Testis (tissue), 3 donors: Measurements from ENCODE around the gene SMARCAD1. TPM values are rescaled to one million over a fixed set of nuclear protein-coding genes. Genes with fewer than 3 reads are reported as not detected.
"Not testable (repeated sequence)": the region's sequence is repeated elsewhere in the genome, so short reads cannot be mapped to it uniquely, and the experiment has no call there.

Source experiments
- DNase-seq: peaks from one replicate; pipeline ENCODE4 v3.0.0-alpha.2; 2019
- H3K27ac ChIP-seq, 2 donors: fragments of 200-600 bp; sonication (generic); one replicate each; pipeline ENCODE4 v1.5.1; 2019
- H3K27me3 ChIP-seq: fragments of 200-600 bp; sonication (generic); one replicate; pipeline ENCODE4 v1.5.1; 2019
- H3K36me3 ChIP-seq: fragments of 200-600 bp; sonication (generic); one replicate; pipeline ENCODE4 v1.5.1; 2017; ENCODE audit warnings: low read depth; ENCODE audit errors: missing control alignments
- H3K4me1 ChIP-seq: fragments of 200-600 bp; sonication (generic); one replicate; pipeline ENCODE4 v1.5.1; 2019
- H3K4me3 ChIP-seq, 2 donors: fragments of 200-600 bp; sonication (generic); one replicate each; pipeline ENCODE4 v1.5.1; 2017 to 2019
- H3K9me3 ChIP-seq: fragments of 200-600 bp; sonication (generic); one replicate; pipeline ENCODE4 v1.5.1; 2017
- POLR2A ChIP-seq: fragments of 450-650 bp; IDR thresholded peaks from one replicate; pipeline ENCODE4 v1.6.1; 2017; ENCODE audit warnings: antibody characterized with exemption, mild to moderate bottlenecking, moderate library complexity
- WGBS, 2 donors: methylation state at CpG; one replicate each; pipeline ENCODE4 v1.1.5; 2018; 5-methylcytosine and 5-hydroxymethylcytosine counted together
- intact Hi-C: fragments of 100-400 bp; cut with DNase I; formaldehyde crosslinking; loops from one replicate; pipeline ENCODE4 v1.15.1; 2023; ENCODE audit warnings: low total_unique reads
- polyA plus RNA-seq: library from polyadenylated mRNA; stranded (reverse); fragments of 350-450 nt; fragmentation: Illumina TruSeq; extraction: RNeasy Lipid Tissue Mini Kit (QIAGEN cat#74804); gene quantifications from one replicate; pipeline ENCODE4 v1.2.3, GENCODE V29; 2014; ENCODE audit warnings: low read depth, low replicate concordance; ENCODE audit not compliant: insufficient read depth
- total RNA-seq, 2 donors: library from RNA; depleted of rRNA; stranded (reverse); fragments of >200 nt; gene quantifications; one replicate each; pipeline ENCODE4 v1.2.3, GENCODE V29; 2016
- TF ChIP-seq, protein P1 (sequence below), 3 experiments: fragments of 450-650 bp in 2 of 3; fragments of 200-600 bp in 1 of 3; sonication (generic) in 1 of 3; IDR thresholded peaks; one replicate each; pipeline ENCODE4 v1.5.1; 2016 to 2019; ENCODE audit warnings: antibody characterized with exemption in 3 of 3, mild to moderate bottlenecking in 2 of 3, moderate library complexity in 1 of 3

The SMARCAD1 gene
- total and polyA plus RNA-seq, 3 donors from 2014 or later: 17.4 to 35.6 (median 31.7) TPM

DNA sequence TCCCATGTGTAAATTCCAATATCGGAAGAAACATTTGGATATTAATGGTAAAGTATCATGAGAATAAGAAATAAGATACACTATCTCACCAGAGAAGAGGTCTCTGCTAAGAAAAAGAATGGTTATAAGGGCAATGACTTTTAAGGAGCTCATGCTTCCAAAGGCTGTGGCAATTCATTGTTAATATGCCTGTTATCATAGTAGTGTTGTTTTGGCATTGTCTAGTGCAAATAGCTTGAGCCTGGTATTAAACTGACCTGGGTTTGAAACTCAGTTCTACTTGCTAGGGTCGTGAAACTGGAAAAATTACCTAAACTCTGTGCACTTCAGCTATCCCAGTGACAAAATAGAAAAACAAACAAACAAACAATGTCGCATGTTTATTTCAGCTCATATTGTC is 126.2 kb downstream of the SMARCAD1 start:
- Histone ChIP-seq H3K4me1 (no peaks in the 10 kb centered on the region), H3K4me3 (no peak overlapping the region), H3K27ac (no peak overlapping the region), H3K36me3 (no peaks in the 10 kb centered on the region), H3K9me3 (no peaks in the 10 kb centered on the region), H3K27me3 (no peaks in the 10 kb centered on the region)
- no peak for DNase-seq
- whole genome bisulfite sequencing, 2 donors: 83% methylated on average over 3 of the region's 3 CpGs
- intact Hi-C loops: no loop called here
- TF ChIP-seq, protein P1, sequence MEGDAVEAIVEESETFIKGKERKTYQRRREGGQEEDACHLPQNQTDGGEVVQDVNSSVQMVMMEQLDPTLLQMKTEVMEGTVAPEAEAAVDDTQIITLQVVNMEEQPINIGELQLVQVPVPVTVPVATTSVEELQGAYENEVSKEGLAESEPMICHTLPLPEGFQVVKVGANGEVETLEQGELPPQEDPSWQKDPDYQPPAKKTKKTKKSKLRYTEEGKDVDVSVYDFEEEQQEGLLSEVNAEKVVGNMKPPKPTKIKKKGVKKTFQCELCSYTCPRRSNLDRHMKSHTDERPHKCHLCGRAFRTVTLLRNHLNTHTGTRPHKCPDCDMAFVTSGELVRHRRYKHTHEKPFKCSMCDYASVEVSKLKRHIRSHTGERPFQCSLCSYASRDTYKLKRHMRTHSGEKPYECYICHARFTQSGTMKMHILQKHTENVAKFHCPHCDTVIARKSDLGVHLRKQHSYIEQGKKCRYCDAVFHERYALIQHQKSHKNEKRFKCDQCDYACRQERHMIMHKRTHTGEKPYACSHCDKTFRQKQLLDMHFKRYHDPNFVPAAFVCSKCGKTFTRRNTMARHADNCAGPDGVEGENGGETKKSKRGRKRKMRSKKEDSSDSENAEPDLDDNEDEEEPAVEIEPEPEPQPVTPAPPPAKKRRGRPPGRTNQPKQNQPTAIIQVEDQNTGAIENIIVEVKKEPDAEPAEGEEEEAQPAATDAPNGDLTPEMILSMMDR (IDR thresholded peaks at IDR 0.05): no peak
- TF ChIP-seq POLR2A: no peak

DNA sequence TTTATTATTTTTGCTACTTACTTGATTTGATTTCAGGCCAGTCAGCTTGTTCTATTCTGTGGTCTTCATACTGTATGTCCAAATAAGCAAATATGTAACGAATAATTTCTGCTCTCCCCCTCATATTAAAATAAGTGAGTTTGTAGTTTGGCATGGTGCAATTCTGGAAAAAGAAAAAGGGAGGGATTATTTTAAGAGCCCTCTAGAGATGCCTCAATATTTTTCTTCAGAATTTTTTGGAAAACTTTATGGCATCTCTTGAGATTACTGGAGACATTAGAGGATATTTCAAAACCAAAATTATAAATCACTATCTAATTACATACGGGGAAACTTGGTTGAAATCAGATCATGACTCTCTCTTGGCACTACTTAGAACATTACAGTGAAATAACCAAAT is 126.8 kb downstream of the SMARCAD1 start:
- DNase-seq: no peak
- no peaks in the 10 kb centered on the region for H3K36me3 ChIP-seq

DNA sequence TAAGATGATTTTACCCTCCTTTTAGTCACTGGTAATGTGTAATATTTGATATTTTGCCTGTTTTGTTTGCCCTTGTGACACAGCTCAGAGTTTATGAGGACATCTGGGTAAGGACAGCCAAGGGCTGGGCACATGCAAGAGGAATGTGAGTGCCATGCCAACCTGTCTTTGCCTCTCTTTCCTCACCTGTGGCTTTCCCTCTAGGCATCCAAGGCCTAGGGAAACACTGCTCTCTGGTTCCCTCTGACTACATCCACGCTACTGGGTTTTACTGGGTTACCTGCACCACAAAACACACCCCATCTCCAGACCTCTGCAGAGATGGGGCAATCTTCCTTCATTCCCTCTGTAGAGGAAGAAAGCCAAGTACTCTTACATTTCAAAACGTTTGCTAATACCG is 127.3 kb downstream of the SMARCAD1 start:
- Histone ChIP-seq H3K27me3 (no peaks in the 10 kb centered on the region), H3K9me3 (no peaks in the 10 kb centered on the region), H3K36me3 (no peaks in the 10 kb centered on the region), H3K4me1 (no peaks in the 10 kb centered on the region), H3K27ac (no peak overlapping the region), H3K4me3 (no peak overlapping the region)
- no peak for DNase-seq
- 74 to 78% methylated on average over 3 of the region's 3 CpGs for WGBS, 2 donors
- no peak for TF ChIP-seq POLR2A
- TF ChIP-seq, protein P1 (IDR thresholded peaks at IDR 0.05): no peak
- intact Hi-C loops: no loop called here

More for the DNA sequence above, 126.8 kb downstream of the SMARCAD1 start:
- Histone ChIP-seq H3K27me3 (no peaks in the 10 kb centered on the region), H3K4me3 (no peak overlapping the region), H3K4me1 (no peaks in the 10 kb centered on the region), H3K27ac (no peak overlapping the region), H3K9me3 (no peaks in the 10 kb centered on the region)
- 57 to 59% methylated on average over 2 of the region's 2 CpGs for WGBS, 2 donors
- TF ChIP-seq, protein P1 (IDR thresholded peaks at IDR 0.05): no peak
- no peak for TF ChIP-seq POLR2A
- intact Hi-C loops: no loop called here

DNA sequence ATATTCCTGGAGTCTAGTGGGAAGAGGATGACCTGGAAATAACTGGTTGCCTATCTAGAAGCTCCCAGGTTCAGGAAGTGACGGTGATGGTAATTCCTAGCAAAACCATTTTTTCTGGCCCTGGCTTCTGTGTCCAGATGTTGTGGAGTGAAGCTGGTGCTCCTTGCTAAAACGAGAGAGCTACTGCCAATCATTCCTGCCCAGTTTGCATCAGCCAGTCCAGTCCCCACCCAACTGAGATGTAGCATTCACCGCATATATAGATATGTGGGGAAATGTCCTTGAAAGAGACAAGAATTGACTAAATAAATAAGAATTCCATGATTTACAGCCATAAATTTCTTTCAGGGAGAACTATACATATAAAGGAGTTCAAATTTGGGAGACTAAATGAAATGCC is 128.6 kb downstream of the SMARCAD1 start:
- intact Hi-C loops: no loop called here
- Histone ChIP-seq H3K9me3 (no peaks in the 10 kb centered on the region), H3K4me3 (no peak overlapping the region), H3K4me1 (no peaks in the 10 kb centered on the region), H3K27ac (no peak overlapping the region), H3K27me3 (no peaks in the 10 kb centered on the region), H3K36me3 (no peaks in the 10 kb centered on the region)
- TF ChIP-seq POLR2A: no peak
- TF ChIP-seq, protein P1 (IDR thresholded peaks at IDR 0.05): no peak
- WGBS, 2 donors: 59 to 85% methylated on average over 3 of the region's 3 CpGs
- DNase-seq: no peak

DNA sequence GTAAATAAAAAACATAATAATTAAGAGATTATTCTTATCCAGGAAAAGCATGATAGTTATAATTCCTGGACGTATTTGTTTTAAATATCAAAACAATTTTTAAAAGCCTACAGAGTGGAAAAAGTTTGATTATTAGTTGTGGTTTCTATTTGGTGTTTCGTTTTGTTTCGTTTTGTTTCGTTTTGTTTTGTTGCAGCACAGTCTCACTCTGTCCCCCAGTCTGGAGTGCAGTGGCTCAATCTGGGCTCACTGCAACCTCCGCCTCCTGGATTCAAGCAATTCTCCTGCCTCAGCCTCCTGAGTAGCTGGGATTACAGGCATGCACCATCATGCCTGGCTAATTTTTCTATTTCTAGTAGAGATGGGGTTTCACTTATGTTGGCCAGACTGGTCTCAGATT is 129.1 kb downstream of the SMARCAD1 start:
- H3K27ac ChIP-seq, H3K9me3 ChIP-seq, DNase-seq, H3K4me3 ChIP-seq, H3K27me3 ChIP-seq, H3K4me1 ChIP-seq, H3K36me3 ChIP-seq, intact Hi-C loops: not testable (repeated sequence)
- 68 to 77% methylated on average over 5 of the region's 5 CpGs for WGBS, 2 donors
